ENCODE data around the gene FIGLA.
"Not testable (repeated sequence)": the region's sequence is repeated elsewhere in the genome, so short reads cannot be mapped to it uniquely, and the experiment has no call there.

The FIGLA gene

DNA sequence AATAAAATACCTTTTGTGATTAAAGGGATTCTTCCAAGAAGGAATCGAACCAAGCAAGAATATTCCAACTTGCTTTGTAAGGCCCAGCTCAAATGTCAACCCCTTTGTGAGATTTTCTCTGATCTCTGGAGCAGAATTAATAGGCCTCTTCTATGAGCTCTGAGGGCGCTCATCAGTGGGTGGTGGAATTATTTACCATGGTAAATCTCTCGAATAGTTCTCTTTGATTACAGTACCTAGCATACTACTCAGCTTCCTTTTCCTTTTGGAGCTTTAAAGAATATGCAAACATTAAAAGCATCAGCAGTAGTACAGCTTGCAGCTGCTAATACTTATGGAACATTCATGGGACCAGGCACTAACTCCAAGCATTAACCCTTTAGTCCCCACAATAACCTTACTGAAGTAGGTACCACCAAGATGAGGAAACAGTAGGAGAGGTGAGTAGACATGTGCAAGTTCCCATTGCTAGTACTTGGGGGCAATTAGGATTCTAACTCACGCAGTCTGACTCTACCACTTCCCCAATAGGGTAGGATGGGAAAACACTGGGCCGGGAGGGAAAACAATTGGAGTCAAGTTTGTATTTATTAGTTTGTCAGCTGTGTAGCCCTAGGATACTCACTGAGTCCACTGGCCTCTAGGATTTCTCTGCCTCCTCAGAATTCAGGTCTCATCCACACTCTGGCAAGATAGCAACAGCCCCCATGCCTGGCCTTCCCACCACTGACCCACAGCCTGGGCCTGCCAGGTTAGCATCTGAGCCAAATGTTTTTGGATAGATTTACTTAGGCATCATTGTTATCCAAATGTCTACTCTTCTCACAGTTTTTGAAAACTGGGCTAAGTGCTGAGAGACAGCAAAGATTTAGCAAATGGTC, 44.1 kb downstream of the FIGLA start:
- DNase-seq (ENCODE audit: low read depth in 2 of 2): no peak

DNA sequence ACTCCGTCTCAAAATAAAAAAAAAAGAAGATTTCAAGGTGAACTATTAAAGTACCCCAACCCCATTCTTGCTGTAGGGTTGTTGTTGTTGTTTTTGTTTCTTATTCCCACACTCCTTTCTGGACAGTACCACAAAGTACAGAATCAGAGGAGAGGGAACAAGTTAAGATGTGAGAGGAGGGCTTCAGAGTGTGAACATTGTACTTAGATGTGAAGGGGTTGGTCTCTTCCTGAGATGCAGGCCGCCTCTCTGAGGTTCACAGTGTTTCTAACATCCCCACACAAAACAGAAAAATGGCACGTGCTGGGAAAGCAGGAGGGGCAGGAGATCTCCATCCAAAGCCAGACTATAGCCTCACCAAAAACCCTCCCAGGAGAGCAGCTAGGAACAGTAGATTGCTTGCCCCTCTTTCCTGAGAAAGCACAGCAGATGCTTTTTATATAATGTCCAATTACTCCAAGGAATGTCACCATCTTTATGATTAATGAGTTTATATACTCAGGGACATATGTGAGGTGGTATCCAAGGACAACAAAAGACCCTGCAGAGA, 45.1 kb downstream of the FIGLA start:
- no peak for DNase-seq (ENCODE audit: low read depth in 2 of 2)

DNA sequence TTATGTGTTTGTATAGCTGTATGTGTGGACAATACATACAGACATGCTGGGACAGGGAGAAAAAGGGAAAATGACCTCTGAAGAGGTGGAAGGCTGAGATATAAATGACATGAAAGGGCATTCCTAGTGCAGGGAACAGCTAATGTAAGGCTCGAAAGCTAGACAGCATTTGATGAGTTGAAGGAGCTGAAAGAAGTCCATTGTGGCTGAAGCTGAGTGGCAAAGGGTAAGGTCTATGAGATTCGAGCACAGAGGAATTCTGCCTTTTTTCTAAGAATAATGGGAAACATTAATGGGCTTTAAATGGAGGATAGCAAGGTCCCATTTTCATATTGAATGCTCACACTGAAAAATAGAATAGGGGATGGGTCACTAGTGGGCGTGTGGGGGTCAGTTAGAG, 46.0 kb downstream of the FIGLA start:
- no peak for DNase-seq (ENCODE audit: low read depth in 2 of 2)

DNA sequence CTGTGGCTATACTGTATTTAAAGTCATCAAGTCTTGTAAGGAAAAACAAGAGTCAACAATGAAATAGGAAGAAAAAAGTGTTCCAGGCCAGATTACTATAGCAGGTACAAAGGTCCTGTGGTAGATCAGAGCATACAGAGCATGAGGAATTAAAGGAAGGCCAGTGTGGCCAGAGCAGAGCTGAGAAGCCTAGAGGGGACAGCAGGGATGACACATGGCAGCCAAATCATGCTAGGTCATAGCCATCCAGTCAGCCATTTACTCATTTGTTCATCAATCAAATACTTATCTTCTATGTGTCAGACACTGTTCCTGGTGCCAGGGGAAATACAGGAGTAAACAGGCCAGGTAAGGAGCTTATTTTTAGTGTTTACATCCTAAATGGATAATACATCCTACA, 46.8 kb downstream of the FIGLA start:
- DNase-seq (ENCODE audit: low read depth in 2 of 2): no peak

DNA sequence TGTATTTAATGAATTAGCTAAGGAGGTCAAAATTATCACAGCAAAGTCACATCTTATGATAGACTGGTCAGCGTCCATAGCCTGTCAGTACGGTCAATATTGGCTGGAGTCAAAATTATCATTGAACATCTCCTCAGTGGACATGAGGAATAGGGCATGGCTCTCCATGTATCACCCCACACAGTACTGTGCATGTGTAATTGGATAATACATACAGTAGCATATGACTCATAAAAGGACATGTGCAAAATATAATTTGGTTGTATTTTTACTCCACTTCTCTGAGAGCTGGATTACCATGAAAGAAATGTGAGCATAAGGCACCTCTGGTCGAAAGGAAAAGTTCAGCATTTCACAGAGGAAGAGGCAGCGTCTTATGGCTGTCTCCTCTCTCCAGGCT, 47.4 kb downstream of the FIGLA start:
- no peak for DNase-seq (ENCODE audit: low read depth in 2 of 2)

GRCh38 chr2:70739492-70739891, 51.0 kb downstream of the FIGLA start:
- not testable (repeated sequence) for DNase-seq (ENCODE audit: low read depth in 2 of 2)

- DNase-seq (ENCODE audit: low read depth in 2 of 2): no peak
Measured at GRCh38 chr2:70738159-70738558, 52.3 kb downstream of the FIGLA start.

GRCh38 chr2:70735071-70735470, 55.4 kb downstream of the FIGLA start:
- no peak for DNase-seq (ENCODE audit: low read depth in 2 of 2)

DNA sequence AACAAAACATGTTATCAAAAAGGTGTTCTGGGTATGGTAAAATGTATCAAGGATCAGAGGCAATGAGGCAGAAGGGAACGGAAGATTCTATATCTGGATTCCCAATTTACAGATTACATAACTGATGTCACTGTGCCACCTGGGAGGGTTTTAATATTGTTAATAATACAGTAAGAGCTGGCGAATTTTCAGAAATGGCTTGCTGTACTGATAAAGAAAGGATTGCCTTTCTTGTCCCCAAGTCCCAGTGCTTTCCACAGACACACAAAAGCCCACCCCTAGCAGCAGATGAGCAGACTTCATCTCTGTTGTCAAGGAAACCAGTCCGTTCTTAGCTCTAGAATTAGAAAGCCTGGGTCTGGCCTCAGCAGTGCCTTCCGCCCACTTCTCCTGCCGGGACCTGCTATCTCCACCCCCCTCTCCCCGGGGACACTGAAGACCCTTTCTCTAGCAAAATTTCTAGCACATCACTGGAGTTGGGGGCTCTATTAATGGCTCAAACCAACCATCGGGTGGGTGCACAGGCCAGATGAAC, 56.7 kb downstream of the FIGLA start:
- no peak for DNase-seq (ENCODE audit: low read depth in 2 of 2)

DNA sequence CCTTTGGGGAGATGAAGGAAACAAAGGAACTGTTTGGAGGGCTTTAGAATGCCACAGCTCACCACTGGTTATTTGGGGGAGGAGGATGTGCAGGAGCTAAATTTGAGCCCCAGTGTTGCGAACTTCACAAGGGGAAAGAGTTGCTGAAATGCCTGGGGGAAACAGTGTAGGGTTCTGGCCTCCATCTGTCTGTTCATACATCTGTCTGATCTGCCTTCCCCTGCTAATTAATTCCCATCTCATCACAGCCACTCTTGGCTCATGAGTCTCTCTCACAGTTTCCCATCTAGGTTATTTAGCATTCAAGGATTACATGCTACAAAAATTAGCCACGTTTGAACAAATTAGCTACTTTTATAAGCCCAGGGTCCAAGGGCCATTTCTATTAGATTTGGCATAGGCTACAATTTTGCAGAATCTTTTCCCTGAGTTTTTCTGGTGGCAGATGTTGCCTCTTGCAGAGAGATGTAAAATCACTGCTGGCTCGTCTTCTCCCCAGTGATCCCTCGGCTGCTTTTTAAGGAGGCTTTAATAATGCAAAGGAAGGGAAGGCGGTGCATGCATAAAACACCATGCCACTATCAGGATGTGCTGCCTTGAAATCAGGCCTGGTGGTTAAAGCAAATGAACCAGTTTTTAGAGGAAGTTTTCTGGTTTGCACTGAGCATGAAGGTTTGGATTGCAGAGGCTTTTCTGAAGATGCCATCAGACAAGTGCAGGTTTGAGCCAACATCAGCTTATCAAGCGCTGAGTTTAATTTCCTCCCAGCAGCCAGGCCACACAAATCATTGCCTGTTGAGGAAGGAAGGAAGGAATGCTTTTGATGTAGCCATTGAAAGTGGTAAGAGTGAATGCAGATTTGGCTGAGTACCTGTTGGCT, 57.4 kb downstream of the FIGLA start:
- DNase-seq (ENCODE audit: low read depth in 2 of 2): no peak

DNA sequence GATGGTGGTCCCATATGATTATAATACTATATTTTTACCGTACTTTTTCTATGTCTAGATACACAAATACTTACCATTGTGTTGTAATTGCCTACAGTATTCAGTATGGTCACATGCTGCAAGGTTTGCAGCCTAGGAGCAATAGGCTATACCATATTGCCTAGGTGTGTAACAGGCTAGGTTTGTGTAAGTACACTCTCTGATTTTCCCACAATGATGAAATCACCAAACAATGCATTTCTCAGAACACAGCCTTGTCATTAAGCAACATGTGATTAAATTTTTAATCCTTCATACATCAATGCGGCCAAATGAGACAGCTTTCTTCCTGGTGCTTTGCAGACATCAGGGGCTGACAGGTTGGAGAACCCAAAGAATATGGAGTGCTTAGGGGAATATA, 59.7 kb downstream of the FIGLA start:
- DNase-seq (ENCODE audit: low read depth in 2 of 2): no peak

GRCh38 chr2:70729647-70730046, 60.8 kb downstream of the FIGLA start:
- DNase-seq (ENCODE audit: low read depth in 2 of 2): no peak

GRCh38 chr2:70728128-70728527, 62.3 kb downstream of the FIGLA start:
- no peak for DNase-seq (ENCODE audit: low read depth in 2 of 2)
